Muscle layer of colon (tissue), 2 donors: ENCODE data around the gene CUEDC1.

Experiments
- H3K27ac ChIP-seq: one replicate; pipeline ENCODE4 v1.7.0; 2013; ENCODE audit warnings: low read depth, mild to moderate bottlenecking, low read length, moderate library complexity
- H3K27me3 ChIP-seq, 2 donors: one replicate each; pipeline ENCODE4 v1.7.0; 2013; ENCODE audit warnings: low read length in 2 of 2, mild to moderate bottlenecking in 2 of 2; ENCODE audit not compliant: insufficient read depth in 2 of 2, control insufficient read depth in 1 of 2
- H3K36me3 ChIP-seq: one replicate; pipeline ENCODE4 v1.7.0; 2013; ENCODE audit warnings: mild to moderate bottlenecking, low read length; ENCODE audit not compliant: insufficient read depth
- H3K4me1 ChIP-seq: one replicate; pipeline ENCODE4 v1.7.0; 2013; ENCODE audit warnings: mild to moderate bottlenecking, low read length; ENCODE audit not compliant: insufficient read depth
- H3K4me3 ChIP-seq, 2 donors: one replicate each; pipeline ENCODE4 v1.7.0; 2013; ENCODE audit warnings: low read length in 2 of 2, low read depth in 1 of 2, mild to moderate bottlenecking in 1 of 2, moderate library complexity in 1 of 2
- H3K9ac ChIP-seq: one replicate; pipeline ENCODE4 v1.7.0; 2013; ENCODE audit warnings: low read length
- H3K9me3 ChIP-seq: one replicate; pipeline ENCODE4 v1.7.0; 2013; ENCODE audit warnings: mild to moderate bottlenecking, low read length
- donor health status: abdominal sarcoma.
- donor health status: Adenocarcinoma of cecum.

The CUEDC1 gene

DNA sequence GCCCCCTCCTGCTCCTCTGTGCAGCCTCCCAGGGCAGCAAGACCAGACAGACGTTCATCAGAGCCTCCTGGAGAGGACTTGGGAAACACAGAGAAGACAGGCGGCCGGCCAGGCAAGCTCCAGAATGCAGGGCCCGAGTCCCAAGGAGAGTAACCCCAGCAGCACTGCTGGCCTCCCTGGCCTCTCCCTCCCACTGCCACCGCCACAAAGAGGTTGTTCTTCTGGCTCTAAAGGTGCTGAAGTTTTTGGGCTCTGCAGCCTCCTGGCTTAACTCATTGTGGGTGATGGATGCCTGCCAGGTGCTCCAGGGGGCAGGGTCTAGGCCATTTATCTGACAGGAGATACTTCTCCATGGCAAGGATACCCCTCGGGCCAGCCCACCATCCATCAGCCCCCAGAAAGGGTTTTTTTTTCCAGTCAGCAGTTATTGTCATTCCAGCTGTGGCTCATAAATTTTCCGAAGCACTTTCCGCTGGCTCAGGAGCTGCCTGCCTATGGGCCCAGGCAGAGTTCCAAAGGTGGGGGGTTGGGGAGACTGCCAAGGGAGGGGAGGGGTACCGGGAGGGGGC lies 73.3 kb downstream of the CUEDC1 start:
- H3K4me1 ChIP-seq = peaks cover 55% of the 10 kb centered on the region
- no peak overlapping the region for H3K9ac ChIP-seq

DNA sequence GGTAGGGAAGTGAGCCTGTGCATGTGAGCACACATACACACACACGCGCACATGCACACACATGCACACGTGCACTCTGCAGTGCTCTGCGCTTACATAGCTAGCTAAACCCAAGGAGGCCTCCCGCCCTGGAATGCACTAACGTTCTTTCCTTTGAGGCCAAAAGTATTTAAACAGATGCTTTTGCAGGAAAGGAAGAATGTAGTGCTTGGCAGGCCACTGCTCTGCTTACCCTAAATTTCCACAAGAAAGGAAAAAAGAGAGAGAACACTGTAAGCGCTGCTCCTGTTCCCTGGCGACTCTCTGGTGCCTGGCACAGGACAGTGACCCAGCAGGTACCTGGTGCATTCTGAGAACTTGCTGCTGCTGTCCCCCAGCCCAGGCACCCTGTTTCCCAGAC lies 74.1 kb downstream of the CUEDC1 start:
- Histone ChIP-seq H3K27ac (peak overlapping the region; percentile 92), H3K4me3 (no peak overlapping the region), H3K9me3 (no peaks in the 10 kb centered on the region), H3K27me3 (no peaks in the 10 kb centered on the region), H3K9ac (no peak overlapping the region), H3K36me3 (peaks cover 59% of the 10 kb centered on the region), H3K4me1 (peaks cover 62% of the 10 kb centered on the region)

More for the DNA sequence above, 73.3 kb downstream of the CUEDC1 start:
- H3K9me3 ChIP-seq = no peaks in the 10 kb centered on the region
- no peaks in the 10 kb centered on the region for H3K27me3 ChIP-seq
- H3K4me3 ChIP-seq = no peak overlapping the region
- peaks cover 52% of the 10 kb centered on the region for H3K36me3 ChIP-seq
- H3K27ac ChIP-seq = peak overlapping the region; percentile 92

DNA sequence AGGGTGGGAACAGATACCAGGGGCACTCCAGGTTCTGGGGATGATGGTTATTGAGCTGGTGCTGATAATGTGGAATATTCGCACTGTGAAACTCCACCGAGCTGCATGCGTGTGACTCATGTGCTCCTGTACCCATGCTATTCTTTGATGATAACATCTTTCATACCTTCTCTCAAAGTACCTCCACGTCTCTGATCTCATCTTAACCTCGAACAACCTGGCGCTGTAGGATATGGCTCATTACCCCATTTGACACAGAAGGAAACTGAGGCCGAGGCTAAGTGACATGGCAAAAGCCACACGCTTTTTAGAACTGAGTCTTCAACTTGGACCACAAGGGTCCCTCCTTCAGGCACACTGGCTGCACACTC lies 75.1 kb downstream of the CUEDC1 start:
- peaks cover 59% of the 10 kb centered on the region for H3K36me3 ChIP-seq
- no peaks in the 10 kb centered on the region for H3K9me3 ChIP-seq
- peak overlapping the region; percentile 20 for H3K9ac ChIP-seq
- peak overlapping the region; percentile 92 for H3K27ac ChIP-seq
- no peak overlapping the region for H3K4me3 ChIP-seq
- no peaks in the 10 kb centered on the region for H3K27me3 ChIP-seq
- H3K4me1 ChIP-seq = peaks cover 72% of the 10 kb centered on the region

DNA sequence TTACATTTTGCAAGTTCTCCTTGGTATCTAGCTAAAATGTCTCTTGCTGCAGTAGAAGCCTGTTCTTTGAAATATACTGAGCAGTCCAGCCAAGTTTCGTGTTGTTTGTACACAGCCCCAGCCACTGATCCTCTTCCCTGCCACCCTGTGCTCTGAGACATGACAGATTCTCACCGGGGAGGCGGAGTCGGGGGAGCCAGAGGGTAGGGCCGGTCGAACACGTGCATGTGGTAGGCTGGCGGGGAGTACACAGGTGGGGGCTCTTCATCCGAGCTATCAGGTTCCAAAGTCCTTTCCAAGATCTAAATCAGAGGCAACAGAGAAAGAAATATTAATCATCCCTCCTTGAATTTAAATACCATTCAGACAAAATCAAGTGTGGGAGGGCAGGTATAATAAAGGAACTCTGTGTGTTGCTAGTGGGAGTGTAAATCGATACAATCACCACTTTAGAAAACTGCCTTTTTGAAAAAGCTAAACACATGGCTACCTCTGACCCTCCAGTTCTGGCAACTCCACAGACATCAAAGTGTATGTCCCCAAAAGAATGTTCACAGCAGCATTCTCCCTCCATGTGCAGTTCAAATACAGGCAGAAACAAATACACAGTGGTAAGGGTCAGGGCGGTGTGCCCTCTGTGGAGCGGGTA lies 75.7 kb downstream of the CUEDC1 start:
- H3K4me3 ChIP-seq = no peak overlapping the region
- peak overlapping the region; percentile 20 for H3K9ac ChIP-seq
- H3K4me1 ChIP-seq = peaks cover 76% of the 10 kb centered on the region
- H3K9me3 ChIP-seq = no peaks in the 10 kb centered on the region
- no peaks in the 10 kb centered on the region for H3K27me3 ChIP-seq
- H3K36me3 ChIP-seq = peaks cover 54% of the 10 kb centered on the region
- peak overlapping the region; percentile 92 for H3K27ac ChIP-seq

DNA sequence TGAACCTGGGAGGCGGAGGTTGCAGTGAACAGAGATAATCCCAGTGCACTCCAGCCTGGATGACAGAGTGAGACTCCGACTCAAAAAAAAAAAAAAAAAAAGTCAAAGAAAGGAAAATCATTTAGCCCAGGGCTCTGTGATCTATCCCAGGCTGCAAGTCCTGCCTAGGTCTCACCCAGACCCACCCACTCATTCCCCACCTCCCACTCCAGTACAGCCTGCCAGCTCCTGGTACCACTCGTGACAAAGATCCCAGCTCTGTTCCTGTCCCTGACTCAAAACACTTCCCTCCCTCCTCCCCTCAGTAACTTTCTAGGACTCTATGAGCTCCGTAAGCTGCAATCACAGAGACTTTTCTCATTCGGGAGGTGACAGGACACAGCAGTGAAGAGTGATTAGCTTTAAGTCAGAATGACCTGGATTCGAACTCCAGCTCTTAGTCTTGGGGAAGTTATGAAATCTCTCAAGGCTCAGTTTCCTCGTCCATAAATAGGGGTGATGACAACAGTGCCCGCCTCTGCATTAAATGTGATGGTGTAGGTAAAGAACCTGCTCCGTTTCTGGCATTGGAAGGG lies 77.3 kb downstream of the CUEDC1 start:
- H3K4me3 ChIP-seq = no peak overlapping the region
- H3K9me3 ChIP-seq = no peaks in the 10 kb centered on the region
- no peak overlapping the region for H3K27ac ChIP-seq
- no peak overlapping the region for H3K9ac ChIP-seq
- no peaks in the 10 kb centered on the region for H3K27me3 ChIP-seq
- peaks cover 47% of the 10 kb centered on the region for H3K36me3 ChIP-seq
- H3K4me1 ChIP-seq = peaks cover 88% of the 10 kb centered on the region

DNA sequence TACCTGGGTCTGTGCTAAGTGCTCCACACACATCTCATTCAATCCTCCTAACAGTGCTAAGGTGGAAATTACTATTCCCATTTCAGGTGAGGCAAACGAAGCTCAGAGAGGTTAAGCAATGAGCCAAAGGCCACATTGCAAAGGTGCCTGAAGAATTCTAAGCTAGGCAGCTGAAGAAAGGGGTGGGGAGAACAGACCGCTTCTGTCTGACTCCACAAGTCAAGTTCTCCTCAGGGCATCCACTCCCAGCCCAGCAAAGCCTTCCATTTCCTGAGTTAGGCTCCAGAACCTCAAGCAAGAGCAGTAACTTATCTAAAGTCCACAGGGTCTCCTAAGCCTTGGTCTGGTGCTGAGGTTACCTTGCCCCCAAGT lies 78.4 kb downstream of the CUEDC1 start:
- Histone ChIP-seq H3K4me1 (peaks cover 91% of the 10 kb centered on the region), H3K9me3 (no peaks in the 10 kb centered on the region), H3K9ac (peak overlapping the region; percentile 40), H3K4me3 (no peak overlapping the region), H3K27ac (peak overlapping the region; percentile 88), H3K36me3 (peaks cover 55% of the 10 kb centered on the region), H3K27me3 (no peaks in the 10 kb centered on the region)

DNA sequence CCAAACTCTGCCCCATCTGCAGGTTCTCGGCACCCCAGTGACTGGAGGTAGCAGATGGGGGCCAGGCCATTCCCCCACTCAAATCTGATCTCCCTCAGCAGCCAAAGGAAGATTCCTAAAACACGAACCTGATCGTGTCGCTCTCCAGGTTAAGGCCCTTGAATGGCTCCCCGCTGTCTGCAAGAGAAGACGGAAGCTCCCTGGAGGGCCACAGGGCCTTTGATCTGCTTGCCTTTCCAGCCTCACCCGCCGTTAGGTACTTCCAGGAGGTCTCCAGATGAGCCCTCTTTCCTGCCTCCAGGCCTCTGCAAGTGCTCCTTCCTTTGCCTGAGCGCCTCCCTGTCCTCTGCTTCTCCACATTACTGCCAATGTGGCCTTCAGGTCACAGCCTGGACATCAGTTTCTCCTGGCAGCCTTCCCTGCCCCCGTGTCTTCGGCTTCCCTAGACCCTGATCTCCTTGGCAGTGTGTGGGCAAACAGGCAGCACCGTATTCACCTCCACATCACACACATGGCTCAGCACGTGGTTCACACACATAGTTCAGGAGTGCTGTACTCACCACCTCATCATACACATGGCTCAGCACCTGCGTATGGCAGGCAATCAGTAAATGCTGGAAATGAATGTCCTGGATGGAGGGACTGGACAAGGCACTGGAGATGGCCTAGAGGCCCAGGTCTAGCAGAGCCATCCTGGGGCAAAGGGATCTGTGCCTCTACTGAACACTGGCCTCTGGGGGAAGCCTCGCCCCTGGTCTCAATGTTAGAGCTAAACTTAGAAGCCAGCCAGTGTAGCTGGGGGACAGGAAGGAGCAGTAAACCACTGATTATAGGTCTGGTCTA lies 79.0 kb downstream of the CUEDC1 start:
- Histone ChIP-seq H3K4me3 (no peak overlapping the region), H3K4me1 (peaks cover 88% of the 10 kb centered on the region), H3K27me3 (no peaks in the 10 kb centered on the region), H3K36me3 (peaks cover 61% of the 10 kb centered on the region), H3K27ac (peak overlapping the region; percentile 88), H3K9me3 (no peaks in the 10 kb centered on the region), H3K9ac (peak overlapping the region; percentile 40)

DNA sequence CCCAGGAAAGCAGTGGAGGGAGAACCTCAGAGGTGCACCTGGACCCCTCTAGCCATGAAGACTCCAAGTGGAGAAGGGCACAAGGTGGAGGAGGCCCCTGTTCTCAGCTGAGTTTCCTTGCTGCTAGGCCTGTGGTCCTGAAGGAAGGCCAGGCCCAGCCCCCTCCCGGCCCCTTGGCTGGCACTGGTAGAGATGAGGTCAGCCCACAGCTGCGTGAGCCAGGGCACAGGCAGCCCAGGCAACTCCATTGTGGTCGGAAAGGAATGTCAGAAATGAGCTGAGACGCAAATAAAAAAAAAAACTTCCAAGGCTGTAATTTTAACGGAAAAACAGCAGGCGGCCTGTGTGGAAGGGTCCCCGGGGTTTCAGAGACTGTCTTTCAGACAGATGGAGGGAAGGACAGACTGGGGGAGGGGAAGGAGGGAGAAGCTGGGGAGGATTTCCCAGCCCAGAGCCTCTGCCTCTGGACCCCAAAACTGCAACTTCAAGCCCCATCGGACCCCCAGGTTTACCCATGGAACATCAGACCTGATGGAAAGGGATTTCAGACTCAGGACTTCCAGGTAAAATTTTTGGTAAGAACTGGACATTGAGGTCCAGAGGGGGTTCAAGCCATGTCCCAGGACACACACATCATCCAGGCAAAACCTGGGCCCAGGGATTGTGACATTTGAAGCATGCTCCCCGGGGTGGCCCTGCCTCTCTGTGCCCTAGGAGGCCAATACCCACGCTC lies 79.8 kb downstream of the CUEDC1 start:
- Histone ChIP-seq H3K9ac (peak overlapping the region; percentile 66), H3K27me3 (no peaks in the 10 kb centered on the region), H3K36me3 (peaks cover 69% of the 10 kb centered on the region), H3K4me1 (peaks cover 83% of the 10 kb centered on the region), H3K4me3 (peak overlapping the region in 1 of 2 donors; percentile 40), H3K9me3 (no peaks in the 10 kb centered on the region), H3K27ac (peak overlapping the region; percentile 88)

DNA sequence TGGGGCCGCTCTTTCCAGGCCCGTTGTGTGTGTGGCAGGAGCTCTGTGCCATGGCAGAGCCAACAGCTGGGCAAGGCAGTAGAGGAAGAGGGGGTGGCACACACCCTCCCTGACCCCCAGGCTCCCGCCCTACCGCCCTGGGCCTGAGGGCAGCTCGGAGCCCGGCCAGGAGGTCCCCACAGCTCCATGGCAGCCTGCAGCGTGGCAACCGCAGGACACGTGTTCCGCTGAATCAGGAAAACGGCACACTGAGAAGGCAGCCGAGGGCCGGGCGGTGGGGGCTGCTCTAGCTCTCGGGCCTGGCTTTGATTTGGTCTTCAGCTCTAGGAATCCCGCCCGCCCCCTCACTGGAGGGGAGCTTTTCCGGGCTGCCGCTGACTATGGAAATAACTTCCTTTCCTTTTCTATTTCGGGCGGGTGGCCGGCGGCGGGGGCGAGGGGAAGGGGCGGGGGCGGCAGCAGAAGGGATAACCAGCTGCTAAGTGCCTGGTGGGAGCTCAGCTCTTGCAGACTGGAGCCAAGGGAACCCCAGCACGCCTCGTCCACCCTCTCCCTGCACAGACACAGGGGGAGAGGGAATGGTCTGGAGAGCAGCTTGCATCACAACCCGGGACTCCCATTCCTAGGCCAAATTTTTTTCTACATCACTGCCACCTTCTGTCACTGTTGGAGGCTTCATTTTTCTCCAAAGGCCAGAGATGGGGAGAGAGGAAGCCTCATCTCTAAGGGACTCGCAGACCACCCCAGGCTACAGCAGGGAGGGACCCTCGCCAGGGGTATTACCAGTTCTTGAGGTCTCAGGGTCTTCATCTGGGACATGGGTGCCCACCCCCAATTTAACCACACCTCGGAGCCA lies 80.5 kb downstream of the CUEDC1 start:
- Histone ChIP-seq H3K9me3 (no peaks in the 10 kb centered on the region), H3K4me1 (peaks cover 83% of the 10 kb centered on the region), H3K9ac (peak overlapping the region; percentile 66), H3K36me3 (peaks cover 71% of the 10 kb centered on the region), H3K27me3 (no peaks in the 10 kb centered on the region), H3K4me3 (peak overlapping the region in 1 of 2 donors; percentile 40), H3K27ac (peak overlapping the region; percentile 88)

DNA sequence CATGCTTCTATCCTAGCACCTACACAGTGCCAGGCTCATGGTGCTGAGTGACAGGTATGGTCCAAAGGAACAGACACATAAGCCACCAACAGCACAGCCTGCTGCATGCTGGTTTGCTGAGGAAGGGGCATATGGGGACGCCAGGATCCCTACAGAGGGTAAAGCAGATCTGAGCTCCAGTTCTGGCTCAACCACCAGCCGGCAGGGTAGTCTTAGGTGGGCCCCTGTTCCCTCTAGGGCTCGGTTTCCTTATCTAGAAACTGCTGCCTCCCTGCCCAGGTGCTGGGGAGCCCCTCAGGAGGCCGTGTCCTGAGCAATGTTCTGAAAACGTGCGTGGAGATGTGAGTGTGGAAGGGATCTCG lies 81.2 kb downstream of the CUEDC1 start:
- H3K9ac ChIP-seq = peak overlapping the region; percentile 36
- no peaks in the 10 kb centered on the region for H3K27me3 ChIP-seq
- H3K27ac ChIP-seq = peak overlapping the region; percentile 88
- peaks cover 83% of the 10 kb centered on the region for H3K4me1 ChIP-seq
- H3K4me3 ChIP-seq = peak overlapping the region in 1 of 2 donors; percentile 10
- H3K9me3 ChIP-seq = no peaks in the 10 kb centered on the region
- H3K36me3 ChIP-seq = peaks cover 71% of the 10 kb centered on the region
